Lower leg skin (tissue), 4 donors: ENCODE results near the gene HSPG2. TPM values are rescaled to one million over a fixed set of nuclear protein-coding genes. Genes with fewer than 3 reads are reported as not detected.
A peak's percentile ranks its signal among the peaks of the same experiment; 100 is the strongest.

ENCODE experiments used
- DNase-seq, 2 donors: peaks; one replicate each; pipeline ENCODE4 v3.0.0-alpha.2; 2019; ENCODE audit warnings: low spot score in 2 of 2
- H3K4me3 ChIP-seq: fragments of 200-600 bp; sonication (generic); 2 replicates; pipeline ENCODE4 v1.5.1; 2017; ENCODE audit warnings: mild to moderate bottlenecking, low read depth; ENCODE audit not compliant: poor library complexity, severe bottlenecking
- POLR2A ChIP-seq, 2 donors: fragments of 450-650 bp; IDR thresholded peaks; one replicate each; pipeline ENCODE4 v1.6.1; 2016 to 2017; ENCODE audit warnings: antibody characterized with exemption in 2 of 2, mild to moderate bottlenecking in 1 of 2, moderate library complexity in 1 of 2
- WGBS, 2 donors: methylation state at CpG; one replicate each; pipeline ENCODE4 v1.1.5; 2018; 5-methylcytosine and 5-hydroxymethylcytosine counted together
- intact Hi-C: fragments of 100-400 bp; cut with DNase I; formaldehyde crosslinking; loops from one replicate; pipeline ENCODE4 v1.15.0; 2023; ENCODE audit warnings: low total_unique reads
- total RNA-seq, 4 donors: library from RNA; depleted of rRNA; stranded (reverse); fragments of >200 nt; gene quantifications; one replicate each; pipeline ENCODE4 v1.1.0, GENCODE V29; 2016
- TF ChIP-seq, protein P1 (sequence below), 3 donors: fragments of 450-650 bp; IDR thresholded peaks; one replicate each; pipeline ENCODE4 v1.5.1; 2016; ENCODE audit warnings: antibody characterized with exemption in 3 of 3, mild to moderate bottlenecking in 3 of 3, moderate library complexity in 2 of 3

HSPG2 gene
- total RNA-seq, 4 donors from 2014 or later = 67.9 to 171 (median 99.6) TPM

DNA sequence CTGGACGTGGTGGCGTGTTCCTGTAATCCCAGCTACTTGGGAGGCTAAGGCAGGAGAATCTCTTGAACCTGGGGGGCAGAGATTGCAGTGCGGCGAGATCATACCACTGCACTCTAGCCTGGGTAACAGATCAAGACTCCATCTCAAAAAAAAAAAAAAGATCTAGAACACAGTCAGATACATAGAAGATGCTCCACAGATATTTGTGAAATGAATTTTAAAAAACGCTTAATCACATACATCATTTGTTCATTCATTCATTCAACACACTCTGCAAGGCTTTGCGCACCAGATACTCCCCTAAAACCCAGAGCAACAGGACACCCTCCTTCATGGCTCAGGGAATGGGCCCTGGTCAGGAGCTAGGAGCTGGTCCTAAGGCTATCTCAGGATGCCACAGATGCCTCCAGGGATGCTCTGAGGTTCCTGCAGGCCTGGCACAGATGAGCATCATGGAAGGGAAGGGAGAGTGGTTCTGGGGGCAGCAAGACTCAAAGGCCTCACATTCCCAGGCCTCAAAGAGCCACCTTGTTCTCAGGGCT, 6.4 kb downstream of the HSPG2 start:
- no peak overlapping the region for H3K4me3 ChIP-seq
- intact Hi-C loops = no loop called here
- WGBS, 2 donors = 87 to 90% methylated on average over 6 of the region's 6 CpGs
- DNase-seq = no peak
- no peak for TF ChIP-seq POLR2A (IDR thresholded peaks at IDR 0.05)
- TF ChIP-seq, protein P1, sequence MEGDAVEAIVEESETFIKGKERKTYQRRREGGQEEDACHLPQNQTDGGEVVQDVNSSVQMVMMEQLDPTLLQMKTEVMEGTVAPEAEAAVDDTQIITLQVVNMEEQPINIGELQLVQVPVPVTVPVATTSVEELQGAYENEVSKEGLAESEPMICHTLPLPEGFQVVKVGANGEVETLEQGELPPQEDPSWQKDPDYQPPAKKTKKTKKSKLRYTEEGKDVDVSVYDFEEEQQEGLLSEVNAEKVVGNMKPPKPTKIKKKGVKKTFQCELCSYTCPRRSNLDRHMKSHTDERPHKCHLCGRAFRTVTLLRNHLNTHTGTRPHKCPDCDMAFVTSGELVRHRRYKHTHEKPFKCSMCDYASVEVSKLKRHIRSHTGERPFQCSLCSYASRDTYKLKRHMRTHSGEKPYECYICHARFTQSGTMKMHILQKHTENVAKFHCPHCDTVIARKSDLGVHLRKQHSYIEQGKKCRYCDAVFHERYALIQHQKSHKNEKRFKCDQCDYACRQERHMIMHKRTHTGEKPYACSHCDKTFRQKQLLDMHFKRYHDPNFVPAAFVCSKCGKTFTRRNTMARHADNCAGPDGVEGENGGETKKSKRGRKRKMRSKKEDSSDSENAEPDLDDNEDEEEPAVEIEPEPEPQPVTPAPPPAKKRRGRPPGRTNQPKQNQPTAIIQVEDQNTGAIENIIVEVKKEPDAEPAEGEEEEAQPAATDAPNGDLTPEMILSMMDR (IDR thresholded peaks at IDR 0.05) = no peak

DNA sequence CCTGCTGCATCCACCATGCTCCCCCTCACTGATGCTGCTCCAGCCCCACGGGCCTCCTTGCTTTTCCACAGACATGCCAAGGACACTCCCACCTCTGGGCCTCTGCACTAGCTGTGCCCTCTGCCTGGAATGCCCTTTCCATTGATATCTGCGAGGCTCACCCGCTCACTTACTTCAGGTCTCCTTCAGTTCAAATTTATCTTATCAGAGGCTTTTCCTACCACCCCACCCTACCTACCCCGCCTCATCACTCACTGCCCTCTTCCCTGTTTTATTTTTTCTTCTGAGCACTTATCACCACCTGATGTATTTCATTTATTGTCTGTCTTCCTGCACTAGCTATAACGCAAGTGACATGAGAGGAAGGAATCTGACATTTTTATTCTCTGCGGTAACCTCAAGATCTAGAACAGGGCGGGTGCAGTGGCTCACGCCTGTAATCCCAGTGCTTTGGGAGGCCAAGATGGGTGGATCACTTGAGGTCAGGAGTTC, 7.0 kb downstream of the HSPG2 start:
- WGBS, 2 donors = 43 to 67% methylated on average over 8 of the region's 8 CpGs
- no peak for DNase-seq
- intact Hi-C loops = no loop called here
- TF ChIP-seq, protein P1 (IDR thresholded peaks at IDR 0.05) = no peak
- no peak for TF ChIP-seq POLR2A (IDR thresholded peaks at IDR 0.05)
- no peak overlapping the region for H3K4me3 ChIP-seq

DNA sequence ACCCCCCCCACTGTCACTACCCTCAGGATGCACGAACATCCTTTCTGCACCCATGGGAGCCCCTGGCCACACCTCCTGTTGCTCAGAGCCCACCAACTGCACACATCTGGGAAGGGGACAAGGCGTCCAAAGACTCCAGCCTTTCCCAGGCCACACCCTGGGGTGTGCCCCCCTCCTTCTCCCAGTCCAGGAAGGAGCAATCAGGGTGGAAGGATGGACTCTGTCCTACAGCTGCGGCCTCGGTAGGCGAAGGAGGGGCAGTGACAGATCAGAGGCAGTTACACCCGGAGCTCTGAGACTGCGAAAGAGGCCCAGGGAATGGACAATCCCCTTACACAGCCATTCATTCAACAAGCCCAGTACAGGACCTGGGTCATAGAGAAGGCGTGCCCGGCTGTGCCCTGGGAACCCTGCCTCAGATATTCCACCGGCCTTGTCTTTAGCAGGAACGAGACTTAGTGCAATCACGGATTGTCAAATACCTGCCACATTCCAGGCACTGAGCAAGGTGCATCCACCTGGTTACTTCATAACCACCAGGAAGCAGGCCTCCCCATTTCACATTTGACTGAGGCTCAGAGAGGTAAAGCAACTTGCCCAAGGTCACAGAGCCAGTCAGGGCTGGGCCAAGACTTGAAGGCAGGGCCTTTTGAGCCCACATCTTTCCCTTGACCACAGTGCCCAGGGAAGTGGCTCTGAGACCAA, 9.4 kb downstream of the HSPG2 start:
- DNase-seq = peak in 1 of 2 donors; percentile 74
- TF ChIP-seq, protein P1 (IDR thresholded peaks at IDR 0.05) = no peak
- TF ChIP-seq POLR2A (IDR thresholded peaks at IDR 0.05) = no peak
- intact Hi-C loops = no loop called here
- 42 to 60% methylated on average over 12 of the region's 12 CpGs for WGBS, 2 donors
- no peak overlapping the region for H3K4me3 ChIP-seq

DNA sequence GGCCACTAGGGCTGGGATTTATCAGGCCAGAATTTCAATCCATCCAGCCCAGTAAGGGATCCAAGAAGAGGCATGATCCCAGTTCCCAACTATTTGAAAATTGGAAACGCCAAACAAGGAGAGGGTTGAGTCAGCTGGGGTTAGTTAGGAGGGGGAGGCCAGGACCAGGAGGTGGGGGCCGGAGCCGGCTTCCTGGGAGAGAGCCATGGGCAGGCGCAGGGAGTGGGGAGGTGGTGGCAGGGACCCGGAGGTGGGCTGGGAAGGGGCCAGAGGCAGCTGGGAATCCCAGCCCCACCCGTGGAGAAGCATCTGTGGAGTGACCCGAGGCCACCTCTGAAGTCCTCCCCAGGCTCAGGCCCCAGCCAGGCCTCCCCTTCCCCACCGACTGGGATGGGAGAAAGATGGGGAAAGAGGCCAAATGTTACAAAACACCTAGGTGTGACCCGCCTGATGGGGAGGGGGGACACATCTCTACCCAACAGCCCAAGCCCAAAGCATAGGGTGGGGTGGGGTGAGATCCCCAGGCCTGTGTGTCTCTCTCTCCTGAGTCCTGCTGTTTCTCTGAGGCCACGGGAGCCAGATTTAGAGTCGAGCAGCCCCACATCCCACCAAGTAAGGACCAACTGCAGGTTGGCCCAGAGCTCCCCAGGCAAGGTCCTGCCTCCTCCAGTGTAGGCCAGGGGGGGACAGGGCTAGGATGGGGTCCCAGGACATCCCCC, 10.1 kb downstream of the HSPG2 start:
- intact Hi-C loops = no loop called here
- 29 to 32% methylated on average over 10 to 11 of the region's 11 CpGs for WGBS, 2 donors
- no peak for TF ChIP-seq POLR2A (IDR thresholded peaks at IDR 0.05)
- TF ChIP-seq, protein P1 (IDR thresholded peaks at IDR 0.05) = no peak
- H3K4me3 ChIP-seq = no peak overlapping the region
- DNase-seq = no peak

DNA sequence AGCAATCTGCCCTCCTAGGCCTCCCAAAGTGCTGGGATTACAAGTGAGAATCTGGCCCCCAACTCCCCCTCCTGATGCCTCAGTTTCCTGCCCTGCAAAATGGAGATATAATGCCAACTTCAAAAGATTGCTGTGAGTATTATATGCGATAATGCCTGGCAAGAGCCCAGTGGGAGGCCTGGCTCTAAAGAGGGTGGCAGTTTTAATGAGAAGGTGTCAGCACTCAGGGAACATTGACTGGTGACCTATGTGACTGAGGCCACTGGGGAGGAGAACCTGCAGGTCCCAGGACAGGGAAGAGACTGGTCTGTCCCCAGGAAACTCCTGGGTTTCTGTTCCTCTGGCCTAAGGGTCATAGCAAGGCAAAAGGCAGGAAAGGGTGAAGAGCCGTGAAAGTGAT, 11.0 kb downstream of the HSPG2 start:
- no peak overlapping the region for H3K4me3 ChIP-seq
- intact Hi-C loops = no loop called here
- WGBS, 2 donors = 71 to 79% methylated on average over 2 of the region's 2 CpGs
- no peak for TF ChIP-seq POLR2A (IDR thresholded peaks at IDR 0.05)
- TF ChIP-seq, protein P1 (IDR thresholded peaks at IDR 0.05) = no peak
- DNase-seq = no peak
